ENCODE data around the gene TRAM2. TPM values are rescaled to one million over a fixed set of nuclear protein-coding genes. Genes with fewer than 3 reads are reported as not detected.

TRAM2 gene
- total and polyA plus RNA-seq, 2 of the 13 experiments (the other 11 are each of a cell fraction or from before 2014, with no cell fraction given), result 49.1 to 72.5 TPM

DNA sequence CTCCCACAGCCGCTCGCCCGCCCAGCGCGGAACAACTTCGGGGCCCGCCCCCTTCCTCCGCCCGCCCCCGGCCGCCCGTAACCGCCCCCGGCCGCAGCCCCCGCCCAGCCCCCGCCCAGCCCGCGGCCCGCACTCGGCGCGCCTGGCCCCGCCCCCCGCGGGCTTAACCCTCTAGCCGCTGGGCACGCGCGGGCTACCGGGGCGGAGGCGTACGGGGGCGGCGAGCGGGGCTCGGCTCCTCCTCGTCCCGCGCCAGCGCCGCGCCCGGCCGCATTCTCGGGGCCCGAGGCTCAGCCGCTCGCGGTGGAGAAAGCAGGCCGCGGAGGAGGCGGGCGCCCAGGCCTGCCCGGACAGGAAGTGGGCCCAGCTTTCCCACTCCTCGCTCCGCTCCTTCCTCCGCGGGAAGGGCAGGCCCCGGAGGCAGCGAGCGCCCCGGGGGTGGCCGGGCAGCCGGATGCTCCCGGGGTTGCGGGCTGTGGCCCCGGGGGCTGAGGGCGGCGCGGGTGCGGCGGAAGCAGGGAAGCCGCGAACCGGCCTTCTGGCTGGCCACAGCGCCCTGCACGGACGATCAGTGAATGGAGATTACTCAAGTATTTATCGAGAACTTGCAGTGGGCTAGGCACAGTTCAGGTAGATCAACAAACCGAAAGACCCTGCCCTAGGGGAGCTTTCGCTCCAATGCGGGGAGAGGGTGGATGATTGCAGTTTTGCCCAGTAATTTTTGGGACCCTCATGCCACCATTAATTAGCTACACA, at the start of gene TRAM2 (continued):
- TF ChIP-seq HOXD1 (CRISPR knock-in tag; IDR thresholded peaks at IDR 0.05), result peak; percentile 25; the same call in 1 of the 2 replicates
- TF ChIP-seq, protein P1, sequence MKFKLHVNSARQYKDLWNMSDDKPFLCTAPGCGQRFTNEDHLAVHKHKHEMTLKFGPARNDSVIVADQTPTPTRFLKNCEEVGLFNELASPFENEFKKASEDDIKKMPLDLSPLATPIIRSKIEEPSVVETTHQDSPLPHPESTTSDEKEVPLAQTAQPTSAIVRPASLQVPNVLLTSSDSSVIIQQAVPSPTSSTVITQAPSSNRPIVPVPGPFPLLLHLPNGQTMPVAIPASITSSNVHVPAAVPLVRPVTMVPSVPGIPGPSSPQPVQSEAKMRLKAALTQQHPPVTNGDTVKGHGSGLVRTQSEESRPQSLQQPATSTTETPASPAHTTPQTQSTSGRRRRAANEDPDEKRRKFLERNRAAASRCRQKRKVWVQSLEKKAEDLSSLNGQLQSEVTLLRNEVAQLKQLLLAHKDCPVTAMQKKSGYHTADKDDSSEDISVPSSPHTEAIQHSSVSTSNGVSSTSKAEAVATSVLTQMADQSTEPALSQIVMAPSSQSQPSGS (CRISPR knock-in tag; IDR thresholded peaks at IDR 0.05), result no peak
- no peak for TF ChIP-seq SP140L (CRISPR knock-in tag; IDR thresholded peaks at IDR 0.05; ENCODE audit: borderline replicate concordance)
- TF ChIP-seq REXO4 (CRISPR knock-in tag; IDR thresholded peaks at IDR 0.05; ENCODE audit: borderline replicate concordance), result peak; percentile 84; the same call in 1 of the 2 replicates
- TF ChIP-seq, protein P2, sequence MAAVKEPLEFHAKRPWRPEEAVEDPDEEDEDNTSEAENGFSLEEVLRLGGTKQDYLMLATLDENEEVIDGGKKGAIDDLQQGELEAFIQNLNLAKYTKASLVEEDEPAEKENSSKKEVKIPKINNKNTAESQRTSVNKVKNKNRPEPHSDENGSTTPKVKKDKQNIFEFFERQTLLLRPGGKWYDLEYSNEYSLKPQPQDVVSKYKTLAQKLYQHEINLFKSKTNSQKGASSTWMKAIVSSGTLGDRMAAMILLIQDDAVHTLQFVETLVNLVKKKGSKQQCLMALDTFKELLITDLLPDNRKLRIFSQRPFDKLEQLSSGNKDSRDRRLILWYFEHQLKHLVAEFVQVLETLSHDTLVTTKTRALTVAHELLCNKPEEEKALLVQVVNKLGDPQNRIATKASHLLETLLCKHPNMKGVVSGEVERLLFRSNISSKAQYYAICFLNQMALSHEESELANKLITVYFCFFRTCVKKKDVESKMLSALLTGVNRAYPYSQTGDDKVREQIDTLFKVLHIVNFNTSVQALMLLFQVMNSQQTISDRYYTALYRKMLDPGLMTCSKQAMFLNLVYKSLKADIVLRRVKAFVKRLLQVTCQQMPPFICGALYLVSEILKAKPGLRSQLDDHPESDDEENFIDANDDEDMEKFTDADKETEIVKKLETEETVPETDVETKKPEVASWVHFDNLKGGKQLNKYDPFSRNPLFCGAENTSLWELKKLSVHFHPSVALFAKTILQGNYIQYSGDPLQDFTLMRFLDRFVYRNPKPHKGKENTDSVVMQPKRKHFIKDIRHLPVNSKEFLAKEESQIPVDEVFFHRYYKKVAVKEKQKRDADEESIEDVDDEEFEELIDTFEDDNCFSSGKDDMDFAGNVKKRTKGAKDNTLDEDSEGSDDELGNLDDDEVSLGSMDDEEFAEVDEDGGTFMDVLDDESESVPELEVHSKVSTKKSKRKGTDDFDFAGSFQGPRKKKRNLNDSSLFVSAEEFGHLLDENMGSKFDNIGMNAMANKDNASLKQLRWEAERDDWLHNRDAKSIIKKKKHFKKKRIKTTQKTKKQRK (IDR thresholded peaks at IDR 0.05; ENCODE audit: low read length), result no peak
- TF ChIP-seq SRY (CRISPR knock-in tag; IDR thresholded peaks at IDR 0.05), result peak; percentile 95; the same call in 1 of the 2 replicates
- no peak for TF ChIP-seq ARID2 (CRISPR knock-in tag; IDR thresholded peaks at IDR 0.05; ENCODE audit: borderline replicate concordance)
- TF ChIP-seq SRF (IDR thresholded peaks at IDR 0.05; ENCODE audit: low read depth, low read length), result no peak
- TF ChIP-seq ZNF207 (IDR thresholded peaks at IDR 0.05; ENCODE audit: borderline replicate concordance), result no peak
- no peak for TF ChIP-seq ZNF556 (CRISPR knock-in tag; IDR thresholded peaks at IDR 0.05; ENCODE audit: borderline replicate concordance)
- TF ChIP-seq, protein P3, sequence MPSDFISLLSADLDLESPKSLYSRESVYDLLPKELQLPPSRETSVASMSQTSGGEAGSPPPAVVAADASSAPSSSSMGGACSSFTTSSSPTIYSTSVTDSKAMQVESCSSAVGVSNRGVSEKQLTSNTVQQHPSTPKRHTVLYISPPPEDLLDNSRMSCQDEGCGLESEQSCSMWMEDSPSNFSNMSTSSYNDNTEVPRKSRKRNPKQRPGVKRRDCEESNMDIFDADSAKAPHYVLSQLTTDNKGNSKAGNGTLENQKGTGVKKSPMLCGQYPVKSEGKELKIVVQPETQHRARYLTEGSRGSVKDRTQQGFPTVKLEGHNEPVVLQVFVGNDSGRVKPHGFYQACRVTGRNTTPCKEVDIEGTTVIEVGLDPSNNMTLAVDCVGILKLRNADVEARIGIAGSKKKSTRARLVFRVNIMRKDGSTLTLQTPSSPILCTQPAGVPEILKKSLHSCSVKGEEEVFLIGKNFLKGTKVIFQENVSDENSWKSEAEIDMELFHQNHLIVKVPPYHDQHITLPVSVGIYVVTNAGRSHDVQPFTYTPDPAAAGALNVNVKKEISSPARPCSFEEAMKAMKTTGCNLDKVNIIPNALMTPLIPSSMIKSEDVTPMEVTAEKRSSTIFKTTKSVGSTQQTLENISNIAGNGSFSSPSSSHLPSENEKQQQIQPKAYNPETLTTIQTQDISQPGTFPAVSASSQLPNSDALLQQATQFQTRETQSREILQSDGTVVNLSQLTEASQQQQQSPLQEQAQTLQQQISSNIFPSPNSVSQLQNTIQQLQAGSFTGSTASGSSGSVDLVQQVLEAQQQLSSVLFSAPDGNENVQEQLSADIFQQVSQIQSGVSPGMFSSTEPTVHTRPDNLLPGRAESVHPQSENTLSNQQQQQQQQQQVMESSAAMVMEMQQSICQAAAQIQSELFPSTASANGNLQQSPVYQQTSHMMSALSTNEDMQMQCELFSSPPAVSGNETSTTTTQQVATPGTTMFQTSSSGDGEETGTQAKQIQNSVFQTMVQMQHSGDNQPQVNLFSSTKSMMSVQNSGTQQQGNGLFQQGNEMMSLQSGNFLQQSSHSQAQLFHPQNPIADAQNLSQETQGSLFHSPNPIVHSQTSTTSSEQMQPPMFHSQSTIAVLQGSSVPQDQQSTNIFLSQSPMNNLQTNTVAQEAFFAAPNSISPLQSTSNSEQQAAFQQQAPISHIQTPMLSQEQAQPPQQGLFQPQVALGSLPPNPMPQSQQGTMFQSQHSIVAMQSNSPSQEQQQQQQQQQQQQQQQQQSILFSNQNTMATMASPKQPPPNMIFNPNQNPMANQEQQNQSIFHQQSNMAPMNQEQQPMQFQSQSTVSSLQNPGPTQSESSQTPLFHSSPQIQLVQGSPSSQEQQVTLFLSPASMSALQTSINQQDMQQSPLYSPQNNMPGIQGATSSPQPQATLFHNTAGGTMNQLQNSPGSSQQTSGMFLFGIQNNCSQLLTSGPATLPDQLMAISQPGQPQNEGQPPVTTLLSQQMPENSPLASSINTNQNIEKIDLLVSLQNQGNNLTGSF (CRISPR knock-in tag; IDR thresholded peaks at IDR 0.05), result no peak
- TF ChIP-seq RBFOX2 (IDR thresholded peaks at IDR 0.05; ENCODE audit: low read depth, low read length), result peak; percentile 98
- TF ChIP-seq ZBTB7A (CRISPR knock-in tag; IDR thresholded peaks at IDR 0.05), result peak; percentile 26
- TF ChIP-seq ZNF263 (CRISPR knock-in tag; IDR thresholded peaks at IDR 0.05), result peak; percentile 46; the same call in 1 of the 2 replicates
- TF ChIP-seq ZNF530 (CRISPR knock-in tag; IDR thresholded peaks at IDR 0.05; ENCODE audit: low read depth), result no peak
- TF ChIP-seq YEATS2 (CRISPR knock-in tag; IDR thresholded peaks at IDR 0.05; ENCODE audit: borderline replicate concordance), result 0 out of 2 replicates have a peak, but pooled peaks have one; percentile 15
- TF ChIP-seq, protein P4, sequence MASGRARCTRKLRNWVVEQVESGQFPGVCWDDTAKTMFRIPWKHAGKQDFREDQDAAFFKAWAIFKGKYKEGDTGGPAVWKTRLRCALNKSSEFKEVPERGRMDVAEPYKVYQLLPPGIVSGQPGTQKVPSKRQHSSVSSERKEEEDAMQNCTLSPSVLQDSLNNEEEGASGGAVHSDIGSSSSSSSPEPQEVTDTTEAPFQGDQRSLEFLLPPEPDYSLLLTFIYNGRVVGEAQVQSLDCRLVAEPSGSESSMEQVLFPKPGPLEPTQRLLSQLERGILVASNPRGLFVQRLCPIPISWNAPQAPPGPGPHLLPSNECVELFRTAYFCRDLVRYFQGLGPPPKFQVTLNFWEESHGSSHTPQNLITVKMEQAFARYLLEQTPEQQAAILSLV (CRISPR knock-in tag; IDR thresholded peaks at IDR 0.05; ENCODE audit: borderline replicate concordance), result peak; percentile 67; the same call in 1 of the 2 replicates
- no peak for TF ChIP-seq ZC3H4 (CRISPR knock-in tag; IDR thresholded peaks at IDR 0.05; ENCODE audit: borderline replicate concordance)

All from HepG2 (cell line).